ENCODE data around the gene ANKMY1. TPM values are rescaled to one million over a fixed set of nuclear protein-coding genes. Genes with fewer than 3 reads are reported as not detected.

Gene ANKMY1
- total and polyA plus RNA-seq, 2 of the 13 experiments (the other 11 are each of a cell fraction or from before 2014, with no cell fraction given): 11.7 to 18.8 TPM

DNA sequence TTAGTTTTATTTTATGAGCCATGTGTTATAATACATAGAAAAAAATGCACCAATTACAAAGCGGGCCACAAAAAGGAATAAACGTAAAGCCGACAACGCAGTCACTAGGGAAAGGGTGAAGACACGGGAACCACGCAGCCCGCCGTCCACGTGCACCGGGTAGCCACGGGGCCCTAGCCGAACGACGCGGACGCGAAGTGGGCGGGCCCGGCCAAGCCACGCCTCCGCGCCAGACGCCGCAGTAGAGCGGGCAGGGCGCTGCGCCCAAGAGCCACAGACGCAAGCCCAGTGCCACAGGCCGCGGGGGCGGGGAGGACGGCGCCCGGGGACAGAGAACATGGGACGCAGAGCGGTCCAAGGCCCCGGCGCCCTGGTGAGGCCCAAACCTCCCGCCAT is 2.3 kb upstream of the ANKMY1 start, which contains the start of gene DUSP28 (continued):
- TF ChIP-seq, protein P1, sequence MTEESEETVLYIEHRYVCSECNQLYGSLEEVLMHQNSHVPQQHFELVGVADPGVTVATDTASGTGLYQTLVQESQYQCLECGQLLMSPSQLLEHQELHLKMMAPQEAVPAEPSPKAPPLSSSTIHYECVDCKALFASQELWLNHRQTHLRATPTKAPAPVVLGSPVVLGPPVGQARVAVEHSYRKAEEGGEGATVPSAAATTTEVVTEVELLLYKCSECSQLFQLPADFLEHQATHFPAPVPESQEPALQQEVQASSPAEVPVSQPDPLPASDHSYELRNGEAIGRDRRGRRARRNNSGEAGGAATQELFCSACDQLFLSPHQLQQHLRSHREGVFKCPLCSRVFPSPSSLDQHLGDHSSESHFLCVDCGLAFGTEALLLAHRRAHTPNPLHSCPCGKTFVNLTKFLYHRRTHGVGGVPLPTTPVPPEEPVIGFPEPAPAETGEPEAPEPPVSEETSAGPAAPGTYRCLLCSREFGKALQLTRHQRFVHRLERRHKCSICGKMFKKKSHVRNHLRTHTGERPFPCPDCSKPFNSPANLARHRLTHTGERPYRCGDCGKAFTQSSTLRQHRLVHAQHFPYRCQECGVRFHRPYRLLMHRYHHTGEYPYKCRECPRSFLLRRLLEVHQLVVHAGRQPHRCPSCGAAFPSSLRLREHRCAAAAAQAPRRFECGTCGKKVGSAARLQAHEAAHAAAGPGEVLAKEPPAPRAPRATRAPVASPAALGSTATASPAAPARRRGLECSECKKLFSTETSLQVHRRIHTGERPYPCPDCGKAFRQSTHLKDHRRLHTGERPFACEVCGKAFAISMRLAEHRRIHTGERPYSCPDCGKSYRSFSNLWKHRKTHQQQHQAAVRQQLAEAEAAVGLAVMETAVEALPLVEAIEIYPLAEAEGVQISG (CRISPR knock-in tag; IDR thresholded peaks at IDR 0.05): peak; percentile 65; the same call in 1 of the 2 replicates
- no peak for TF ChIP-seq HHEX (CRISPR knock-in tag; IDR thresholded peaks at IDR 0.05)
- peak; percentile 63; the same call in 1 of the 2 replicates for TF ChIP-seq DR1 (CRISPR knock-in tag; IDR thresholded peaks at IDR 0.05)
- peak; percentile 77; the same call in 1 of the 2 replicates for TF ChIP-seq ZFP41 (CRISPR knock-in tag; IDR thresholded peaks at IDR 0.05; ENCODE audit: borderline replicate concordance)
- peak; percentile 57; the same call in 1 of the 2 replicates for TF ChIP-seq SP5 (CRISPR knock-in tag; IDR thresholded peaks at IDR 0.05; ENCODE audit: borderline replicate concordance, low read depth)
- TF ChIP-seq MIER2 (CRISPR knock-in tag; IDR thresholded peaks at IDR 0.05): 0 out of 2 replicates have a peak, but pooled peaks have one; percentile 30
- TF ChIP-seq ZNF530 (CRISPR knock-in tag; IDR thresholded peaks at IDR 0.05; ENCODE audit: low read depth): 0 out of 2 replicates have a peak, but pooled peaks have one; percentile 73
- peak; percentile 80 for TF ChIP-seq GABPB1 (CRISPR knock-in tag; IDR thresholded peaks at IDR 0.05)
- peak; percentile 72 for TF ChIP-seq CREB1 (IDR thresholded peaks at IDR 0.05)
- TF ChIP-seq CREB1 (CRISPR knock-in tag; IDR thresholded peaks at IDR 0.05): no peak
- peak; percentile 99 for TF ChIP-seq MXD4 (CRISPR knock-in tag; IDR thresholded peaks at IDR 0.05)
- TF ChIP-seq ZMAT3 (CRISPR knock-in tag; conservative IDR thresholded peaks at IDR 0.05): peak; percentile 79
- TF ChIP-seq, protein P2, sequence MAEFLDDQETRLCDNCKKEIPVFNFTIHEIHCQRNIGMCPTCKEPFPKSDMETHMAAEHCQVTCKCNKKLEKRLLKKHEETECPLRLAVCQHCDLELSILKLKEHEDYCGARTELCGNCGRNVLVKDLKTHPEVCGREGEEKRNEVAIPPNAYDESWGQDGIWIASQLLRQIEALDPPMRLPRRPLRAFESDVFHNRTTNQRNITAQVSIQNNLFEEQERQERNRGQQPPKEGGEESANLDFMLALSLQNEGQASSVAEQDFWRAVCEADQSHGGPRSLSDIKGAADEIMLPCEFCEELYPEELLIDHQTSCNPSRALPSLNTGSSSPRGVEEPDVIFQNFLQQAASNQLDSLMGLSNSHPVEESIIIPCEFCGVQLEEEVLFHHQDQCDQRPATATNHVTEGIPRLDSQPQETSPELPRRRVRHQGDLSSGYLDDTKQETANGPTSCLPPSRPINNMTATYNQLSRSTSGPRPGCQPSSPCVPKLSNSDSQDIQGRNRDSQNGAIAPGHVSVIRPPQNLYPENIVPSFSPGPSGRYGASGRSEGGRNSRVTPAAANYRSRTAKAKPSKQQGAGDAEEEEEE (CRISPR knock-in tag; IDR thresholded peaks at IDR 0.05; ENCODE audit: borderline replicate concordance): no peak
- TF ChIP-seq DMAP1 (CRISPR knock-in tag; IDR thresholded peaks at IDR 0.05): peak; percentile 92
- 0 out of 2 replicates have a peak, but pooled peaks have one; percentile 60 for TF ChIP-seq NAIF1 (CRISPR knock-in tag; IDR thresholded peaks at IDR 0.05; ENCODE audit: borderline replicate concordance)
- TF ChIP-seq NFYC (CRISPR knock-in tag; IDR thresholded peaks at IDR 0.05): peak; percentile 16; the same call in 1 of the 2 replicates
- peak; percentile 67 for TF ChIP-seq CBX1 (IDR thresholded peaks at IDR 0.05; ENCODE audit: low read depth)
- no peak; the same call in 1 of the 2 replicates for TF ChIP-seq NCOA5 (CRISPR knock-in tag; IDR thresholded peaks at IDR 0.05)
- no peak for TF ChIP-seq KDM1A (CRISPR knock-in tag; IDR thresholded peaks at IDR 0.05)
- TF ChIP-seq, protein P3, sequence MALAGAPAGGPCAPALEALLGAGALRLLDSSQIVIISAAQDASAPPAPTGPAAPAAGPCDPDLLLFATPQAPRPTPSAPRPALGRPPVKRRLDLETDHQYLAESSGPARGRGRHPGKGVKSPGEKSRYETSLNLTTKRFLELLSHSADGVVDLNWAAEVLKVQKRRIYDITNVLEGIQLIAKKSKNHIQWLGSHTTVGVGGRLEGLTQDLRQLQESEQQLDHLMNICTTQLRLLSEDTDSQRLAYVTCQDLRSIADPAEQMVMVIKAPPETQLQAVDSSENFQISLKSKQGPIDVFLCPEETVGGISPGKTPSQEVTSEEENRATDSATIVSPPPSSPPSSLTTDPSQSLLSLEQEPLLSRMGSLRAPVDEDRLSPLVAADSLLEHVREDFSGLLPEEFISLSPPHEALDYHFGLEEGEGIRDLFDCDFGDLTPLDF (CRISPR knock-in tag; IDR thresholded peaks at IDR 0.05): no peak
- TF ChIP-seq HMG20A (CRISPR knock-in tag; IDR thresholded peaks at IDR 0.05; ENCODE audit: borderline replicate concordance): 0 out of 2 replicates have a peak, but pooled peaks have one; percentile 9
- TF ChIP-seq RXRA (CRISPR knock-in tag; IDR thresholded peaks at IDR 0.05): peak; percentile 78; the same call in 1 of the 2 replicates
- TF ChIP-seq ZNF605 (CRISPR knock-in tag; IDR thresholded peaks at IDR 0.05): peak; percentile 92
- peak; percentile 50; the same call in 1 of the 2 replicates for TF ChIP-seq ZNF33B (CRISPR knock-in tag; IDR thresholded peaks at IDR 0.05)
- TF ChIP-seq, protein P4, sequence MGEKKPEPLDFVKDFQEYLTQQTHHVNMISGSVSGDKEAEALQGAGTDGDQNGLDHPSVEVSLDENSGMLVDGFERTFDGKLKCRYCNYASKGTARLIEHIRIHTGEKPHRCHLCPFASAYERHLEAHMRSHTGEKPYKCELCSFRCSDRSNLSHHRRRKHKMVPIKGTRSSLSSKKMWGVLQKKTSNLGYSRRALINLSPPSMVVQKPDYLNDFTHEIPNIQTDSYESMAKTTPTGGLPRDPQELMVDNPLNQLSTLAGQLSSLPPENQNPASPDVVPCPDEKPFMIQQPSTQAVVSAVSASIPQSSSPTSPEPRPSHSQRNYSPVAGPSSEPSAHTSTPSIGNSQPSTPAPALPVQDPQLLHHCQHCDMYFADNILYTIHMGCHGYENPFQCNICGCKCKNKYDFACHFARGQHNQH (CRISPR knock-in tag; IDR thresholded peaks at IDR 0.05): peak; percentile 34; the same call in 1 of the 2 replicates
- peak; percentile 72 for TF ChIP-seq ZNF230 (CRISPR knock-in tag; IDR thresholded peaks at IDR 0.05)
- peak; percentile 93 for TF ChIP-seq NFKB2 (CRISPR knock-in tag; IDR thresholded peaks at IDR 0.05; ENCODE audit: borderline replicate concordance)

Data from HepG2 (cell line).